Right cardiac atrium (tissue), 5 donors: ENCODE measurements around the gene GOSR2. TPM values are rescaled to one million over a fixed set of nuclear protein-coding genes. Genes with fewer than 3 reads are reported as not detected.

Experiments used
- microRNA-seq, 2 donors: library from miRNA; unstranded; fragments of <30 nt; microRNA quantifications; one replicate each; pipeline ENCODE4 v1.2.0, GENCODE V29; 2020 to 2021
- polyA plus RNA-seq: library from polyadenylated mRNA; stranded (reverse); fragments of 200-250 nt; gene quantifications from one replicate; pipeline ENCODE4 v1.2.3, GENCODE V29; 2013
- total RNA-seq, 4 donors: library from RNA; stranded (reverse); fragmentation: NEBNext Ultra II Directional; extraction: Animal tissue kit (Norgen Biotek cat#: 25700); gene quantifications; one replicate each; pipeline ENCODE4 v1.2.1, GENCODE V29; 2021
- donor health status: healthy with polysubstance abuse.
- donor health status: DM: no; HTN: yes; CAD: no.
- donor health status: DM: no; HTN: no; CAD: no.
- donor health status: DM: no; HTN: yes; CAD: no; lungs with severe emphysema.
- donor health status: DM: yes; HTN: yes; CAD: no.

Gene GOSR2
- total and polyA plus RNA-seq, 5 donors = 29.1 to 69.8 (median 48.5) TPM

Small RNA genes lying within 50 kb of the gene (microRNA-seq; reads per million reads assigned to microRNA genes)
- 0 reads per million in 2 donors for gene MIR5089

Other genes with a start within 250 kb of the GOSR2 start
- gene WNT3, start 104.5 kb upstream of the GOSR2 start, total RNA-seq = 1 to 10 TPM in 3 of 4 donors, under 1 TPM in 1; 0.79 to 2.5 (median 1.5) TPM
- 1.0 TPM for gene WNT3, start 104.5 kb upstream of the GOSR2 start, polyA plus RNA-seq
- gene WNT9B, start 71.6 kb upstream of the GOSR2 start, total RNA-seq = 10 to 100 TPM in 1 of 4 donors, 1 to 10 TPM in 3; 2.4 to 20.7 (median 3.4) TPM
- 0.61 TPM for gene WNT9B, start 71.6 kb upstream of the GOSR2 start, polyA plus RNA-seq
- not detected for gene RPRML, start 56.1 kb downstream of the GOSR2 start, total RNA-seq
- not detected for gene RPRML, start 56.1 kb downstream of the GOSR2 start, polyA plus RNA-seq